HT-29 (cell line): ENCODE measurements around the gene CEP131. TPM values are rescaled to one million over a fixed set of nuclear protein-coding genes. Genes with fewer than 3 reads are reported as not detected.

Experiments used
- DNase-seq: peaks from one replicate; pipeline ENCODE4 v3.0.0-alpha.2; 2015; ENCODE audit warnings: low spot score
- total RNA-seq: library from RNA; depleted of rRNA; stranded (reverse); fragments of >200 nt; shearing (Covaris generic); gene quantifications from 2 replicates; pipeline ENCODE4 v1.2.3, GENCODE V29; 2014

CEP131 gene
- total RNA-seq, 1 experiment from 2014 or later: 46.0 TPM

- DNase-seq: no peak
Observed at GRCh38 chr17:81187586-81188490, 34.9 kb downstream of the CEP131 start.

DNA sequence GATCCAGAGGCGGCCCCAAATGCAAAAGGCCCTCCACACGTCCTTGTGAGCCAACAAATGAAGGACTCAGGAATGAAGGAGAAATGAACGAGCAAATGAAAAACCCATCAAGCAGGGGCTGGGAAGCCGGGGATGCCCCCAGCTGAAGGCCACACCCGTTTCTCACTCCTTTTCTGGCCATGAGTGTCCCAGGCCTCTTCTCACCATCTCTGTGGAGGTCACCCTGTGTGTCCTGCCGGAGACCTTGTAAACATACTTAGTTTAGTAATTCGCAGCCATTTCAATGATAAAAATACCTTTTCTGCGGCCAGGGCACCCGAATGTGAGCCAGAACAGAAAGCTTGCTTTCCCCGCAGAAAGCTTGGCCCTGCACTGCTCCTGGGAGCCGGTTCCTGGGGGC lies 35.6 kb downstream of the CEP131 start:
- no peak for DNase-seq

DNA sequence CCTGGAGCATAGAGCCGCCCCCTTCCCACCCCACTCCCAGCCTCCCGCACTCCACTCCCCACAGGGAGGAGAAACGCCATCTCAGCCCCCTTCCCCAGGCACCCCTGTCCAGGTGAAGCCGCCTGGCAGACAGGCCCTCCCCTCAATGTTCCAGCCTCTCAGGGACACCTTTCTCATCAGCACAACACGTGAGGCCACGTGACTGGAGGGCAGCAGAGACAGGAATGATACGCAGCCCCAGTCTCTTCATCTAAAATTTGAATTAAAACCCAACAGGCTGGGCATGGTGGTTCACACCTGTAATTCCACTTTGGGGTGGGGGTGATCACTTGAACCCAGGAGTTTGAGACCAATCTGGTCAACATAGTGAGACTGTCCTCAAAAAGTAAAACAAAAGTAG lies 36.6 kb downstream of the CEP131 start:
- no peak for DNase-seq

DNA sequence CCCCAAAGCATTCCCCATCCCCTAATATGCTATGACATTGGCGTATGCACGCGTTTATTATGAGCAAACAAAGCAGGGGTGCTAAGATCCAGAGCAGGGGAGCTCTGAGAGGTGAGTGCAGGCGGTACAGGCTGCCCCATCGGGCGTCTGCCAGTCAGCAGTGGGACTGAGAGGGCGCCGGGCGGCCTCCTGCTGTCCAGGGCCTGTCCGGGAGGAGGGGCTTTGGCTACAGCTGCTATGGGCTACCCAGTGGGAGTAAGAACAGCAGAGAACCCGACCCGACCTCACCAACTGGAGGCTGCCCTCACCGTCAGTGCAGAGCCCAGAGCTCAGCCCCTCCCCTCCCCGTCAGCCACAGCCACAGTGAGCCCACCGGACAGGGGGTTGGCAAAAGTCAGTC lies 38.2 kb downstream of the CEP131 start:
- DNase-seq: no peak

- no peak for DNase-seq
Observed at GRCh38 chr17:81183807-81184206, 39.0 kb downstream of the CEP131 start.

DNA sequence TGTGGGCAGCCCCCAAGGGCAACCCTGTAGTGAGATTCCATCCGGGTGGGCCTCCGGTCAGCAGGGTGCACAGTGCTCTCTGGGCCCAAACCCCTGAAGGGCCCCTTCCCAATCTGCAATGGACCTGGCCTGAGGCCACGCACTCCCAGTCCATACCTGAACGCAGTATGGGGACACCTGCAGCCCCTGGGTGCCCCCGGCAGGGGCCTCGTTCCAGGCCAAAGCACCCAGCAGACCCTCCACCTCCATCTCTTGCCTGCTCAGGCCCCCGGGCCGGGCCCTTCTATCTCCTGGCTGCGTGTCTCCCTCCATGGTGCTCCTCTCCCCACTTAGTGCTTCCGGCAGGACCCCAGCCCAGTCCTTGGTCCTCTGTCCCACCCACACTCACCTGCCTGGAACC lies 39.4 kb downstream of the CEP131 start:
- DNase-seq: no peak

- no peak for DNase-seq
Observed at GRCh38 chr17:81182596-81182995, 40.2 kb downstream of the CEP131 start.

DNA sequence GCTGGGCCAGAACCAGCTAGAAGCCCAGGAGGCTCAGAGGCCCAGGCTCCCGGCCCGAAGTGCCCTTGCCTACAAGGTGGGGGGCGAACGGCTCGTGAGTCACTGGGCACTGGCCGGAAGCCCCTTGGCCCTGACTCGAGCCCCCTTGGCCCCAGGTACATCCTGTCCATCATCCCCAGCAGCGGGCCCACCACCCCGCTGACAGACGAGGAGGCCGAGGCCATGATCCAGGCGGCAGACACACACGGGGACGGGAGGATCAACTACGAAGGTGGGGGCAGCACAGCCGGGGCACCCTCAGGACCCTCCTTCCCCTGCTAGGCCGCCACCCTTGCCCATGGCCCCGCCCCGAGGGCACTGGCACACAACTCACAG lies 41.0 kb downstream of the CEP131 start:
- no peak for DNase-seq

DNA sequence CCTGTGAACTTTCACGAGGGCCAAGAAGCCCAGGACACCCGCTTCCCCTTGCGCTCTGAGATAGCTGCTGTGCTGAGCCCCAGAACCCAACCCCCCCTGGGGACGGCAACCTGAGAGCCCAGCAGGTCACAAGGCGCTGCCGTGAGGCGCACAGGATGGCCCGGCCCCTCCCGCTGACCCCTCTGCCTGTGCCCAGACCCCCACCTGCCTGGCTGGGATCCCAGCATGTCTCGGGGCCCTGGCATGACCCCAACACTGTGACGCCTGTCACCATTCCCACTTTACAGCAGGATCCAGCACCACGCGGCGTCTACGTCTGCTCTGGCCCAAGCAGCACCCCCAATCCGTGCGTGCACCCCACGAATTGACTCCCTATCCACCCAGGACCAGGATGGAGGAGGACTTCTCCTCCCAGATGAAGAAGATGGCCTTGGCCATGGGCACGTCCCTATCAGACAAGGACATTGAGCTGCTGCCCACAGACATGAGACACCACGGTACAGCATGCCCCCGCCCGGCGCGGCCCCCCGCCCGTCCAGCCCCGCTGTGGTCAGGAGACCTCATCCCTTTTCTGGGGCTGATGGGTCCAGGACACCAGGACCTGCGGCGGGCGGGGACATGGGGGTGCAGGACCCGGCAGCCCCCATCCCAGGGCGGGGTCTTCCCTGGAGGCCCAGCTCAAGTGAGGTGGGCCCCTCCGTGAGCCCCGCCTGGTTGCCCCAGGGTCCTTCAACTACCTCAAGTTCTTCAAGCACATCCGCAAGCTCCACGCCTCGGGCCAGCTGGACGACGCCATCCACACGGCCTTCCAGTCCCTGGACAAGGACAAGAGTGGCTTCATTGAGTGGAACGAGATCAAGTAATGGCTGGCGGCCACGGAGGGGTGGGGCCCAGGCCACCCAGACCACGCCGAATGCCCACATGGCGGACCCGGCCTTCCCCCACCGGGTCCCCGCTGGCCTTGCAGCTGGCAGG lies 41.6 kb downstream of the CEP131 start:
- no peak for DNase-seq

DNA sequence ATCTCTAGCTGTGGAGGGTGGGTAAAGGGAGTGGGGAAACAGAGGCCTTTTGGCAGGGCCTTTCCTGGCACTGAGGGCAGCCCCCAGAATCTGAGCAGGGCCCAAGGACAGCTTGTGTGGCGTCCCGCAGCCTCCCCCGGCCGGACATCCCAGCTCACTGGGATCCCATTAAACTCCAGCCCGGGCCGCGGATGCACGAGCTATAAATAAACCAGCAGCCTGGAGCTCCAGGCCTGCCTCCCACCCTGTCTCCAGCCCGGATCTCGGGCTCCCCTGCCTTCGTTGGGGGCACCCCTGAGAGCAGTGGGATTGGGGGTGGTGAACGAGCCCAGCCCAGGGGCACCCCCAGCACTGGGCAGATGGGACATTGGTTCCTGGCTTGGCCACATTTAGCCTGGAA lies 42.9 kb downstream of the CEP131 start:
- DNase-seq: no peak

- DNase-seq: no peak
Observed at GRCh38 chr17:81179220-81179619, 43.5 kb downstream of the CEP131 start.

GRCh38 chr17:81178136-81179091 lies 44.4 kb downstream of the CEP131 start:
- DNase-seq: no peak

DNA sequence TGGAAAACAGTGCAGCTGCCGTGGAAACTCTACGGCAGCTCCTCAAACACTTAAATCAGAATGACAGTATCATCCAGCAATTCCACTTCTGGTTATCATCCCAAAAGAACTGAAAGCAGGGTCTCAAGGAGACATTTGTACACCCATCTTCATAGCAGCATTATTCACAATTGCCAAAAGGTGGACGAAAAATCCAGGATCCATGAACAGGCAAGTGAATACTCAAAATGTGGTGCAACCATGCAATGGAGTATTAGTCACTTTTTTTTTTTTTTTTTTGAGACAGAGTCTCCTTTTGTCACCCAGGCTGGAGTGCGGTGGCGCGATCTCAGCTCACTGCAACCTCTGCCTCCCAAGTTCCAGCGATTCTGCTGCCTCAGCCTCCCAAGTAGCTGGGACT lies 46.1 kb downstream of the CEP131 start:
- DNase-seq: no peak

- DNase-seq: no peak
Observed at GRCh38 chr17:81173762-81174155, 49.0 kb downstream of the CEP131 start.

DNA sequence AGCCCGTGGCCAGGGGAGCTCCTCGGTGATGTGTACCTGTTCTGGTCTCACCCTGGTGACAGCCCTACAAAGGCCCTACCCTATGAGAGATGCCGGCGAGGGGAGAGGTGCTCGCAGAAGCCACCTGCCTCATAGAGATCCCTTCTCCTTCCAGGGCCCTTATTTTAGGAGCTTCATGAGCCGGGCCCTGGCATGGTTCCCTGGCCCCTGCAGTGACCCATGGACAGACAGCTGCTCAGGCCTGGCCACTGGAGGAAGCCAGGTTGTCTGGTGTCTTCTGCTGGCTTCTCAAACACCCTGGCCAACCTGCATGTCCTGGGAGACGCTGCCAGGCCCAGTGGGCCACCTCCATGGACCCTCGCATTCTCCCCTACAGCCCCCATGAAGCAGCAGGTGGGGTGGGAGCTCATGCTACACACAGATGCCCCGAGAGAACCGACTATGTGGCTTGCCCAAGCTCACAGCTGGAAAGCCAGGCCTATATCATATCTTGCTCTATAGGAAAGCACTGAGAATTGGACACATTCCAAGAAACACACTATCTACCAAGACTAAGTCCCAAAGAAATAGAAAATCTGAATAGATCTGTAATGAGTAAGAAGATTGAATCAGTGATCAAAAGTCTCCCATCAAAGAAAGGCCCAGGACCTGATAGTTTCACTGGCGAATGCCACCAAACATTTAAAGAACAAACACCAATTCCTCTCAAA lies 49.6 kb downstream of the CEP131 start:
- no peak for DNase-seq

DNA sequence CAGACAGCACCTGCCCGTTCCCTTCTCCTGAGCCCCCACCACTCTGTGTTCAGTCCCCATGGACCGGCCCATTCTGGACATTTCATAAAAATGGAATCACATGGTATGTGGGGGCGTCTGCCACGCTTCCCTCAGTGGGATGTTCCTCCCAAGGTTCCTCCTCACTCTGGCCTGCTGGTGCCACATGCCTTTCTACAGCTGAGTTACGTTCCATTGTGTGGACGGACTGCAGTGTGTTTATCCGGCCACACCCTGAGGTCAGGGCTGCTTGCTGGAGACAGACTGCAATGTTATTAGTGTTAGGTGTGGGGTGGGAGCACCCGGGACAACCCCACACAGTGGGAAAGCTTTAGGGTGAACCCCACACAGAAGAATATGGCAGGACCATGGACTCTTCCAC lies 50.8 kb downstream of the CEP131 start:
- DNase-seq: no peak

DNA sequence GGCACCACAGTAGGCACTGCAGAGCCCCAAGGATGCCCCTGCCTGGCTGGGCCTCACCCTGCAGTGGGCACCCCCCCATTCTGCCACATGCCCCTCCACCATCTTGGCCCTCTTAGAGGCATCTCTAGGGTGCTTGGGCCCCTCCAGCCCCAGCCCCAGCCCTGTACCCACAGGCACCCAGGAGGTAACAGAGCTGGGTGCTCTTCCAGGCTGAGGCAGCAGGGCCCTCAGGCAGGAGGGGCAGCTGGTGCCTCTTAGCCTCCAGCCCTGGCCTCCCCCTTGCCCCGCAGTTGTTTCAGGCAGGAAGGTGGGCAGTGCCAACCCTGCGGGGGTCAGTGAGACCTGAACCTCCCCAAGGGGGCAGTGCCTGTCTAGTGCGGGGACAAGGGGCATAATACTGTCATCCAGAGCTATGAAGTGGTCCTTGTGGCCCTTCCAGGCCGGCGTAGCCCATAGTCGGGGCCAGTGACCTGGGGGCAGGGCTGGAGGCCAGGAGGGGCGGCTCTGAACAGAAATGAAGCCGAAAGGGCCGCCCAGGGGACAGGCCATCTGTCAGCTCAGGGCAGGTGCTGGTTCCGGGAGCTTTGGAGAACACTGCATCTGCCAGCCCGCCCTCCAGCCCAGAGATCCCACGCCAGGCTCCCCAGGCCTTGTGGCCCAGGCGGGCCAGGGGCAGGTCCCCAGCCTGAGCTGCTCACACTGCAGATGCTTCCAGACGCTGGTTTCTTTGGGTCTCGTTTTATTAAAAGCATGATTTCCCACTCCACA lies 51.9 kb downstream of the CEP131 start:
- DNase-seq: no peak

GRCh38 chr17:81169870-81170309 lies 52.9 kb downstream of the CEP131 start:
- DNase-seq: no peak

GRCh38 chr17:81167638-81168037 lies 55.1 kb downstream of the CEP131 start:
- no peak for DNase-seq

GRCh38 chr17:81167194-81167524 lies 55.6 kb downstream of the CEP131 start:
- DNase-seq: no peak
